Measurements from ENCODE around the gene EXO1.

EXO1 gene

DNA sequence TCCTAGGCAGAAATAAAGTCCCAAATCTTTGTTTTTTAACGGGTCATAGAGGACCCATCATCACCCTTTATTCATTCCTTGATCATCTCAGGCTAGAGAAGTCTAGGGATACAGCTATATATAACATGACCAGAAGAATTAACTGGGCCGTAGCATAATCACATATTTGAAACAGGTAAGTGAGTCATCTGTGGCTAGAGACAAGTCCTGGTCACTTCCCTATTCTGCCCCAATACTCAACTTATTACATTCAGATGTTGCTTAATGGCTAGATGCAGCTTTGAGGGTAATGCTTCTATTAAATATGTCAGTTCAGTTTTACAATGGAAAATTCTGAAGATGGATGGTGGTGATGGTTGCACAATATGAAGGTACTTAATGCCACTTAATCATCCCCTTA is 47.0 kb downstream of the EXO1 start:
- no peak for DNase-seq

DNA sequence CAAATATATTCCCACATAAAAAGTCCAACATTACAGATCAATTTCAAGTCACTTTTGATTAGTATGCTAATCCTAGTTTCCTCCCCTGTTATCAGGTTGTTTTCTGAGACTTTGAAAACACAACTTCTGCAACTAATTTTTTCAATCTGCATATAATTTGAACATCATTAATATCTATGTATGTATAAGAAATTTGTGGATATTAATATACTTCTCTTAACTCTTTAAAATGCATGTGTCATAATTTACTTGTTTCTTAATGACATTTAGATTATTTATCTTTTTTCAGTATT is 48.6 kb downstream of the EXO1 start:
- no peak for DNase-seq

DNA sequence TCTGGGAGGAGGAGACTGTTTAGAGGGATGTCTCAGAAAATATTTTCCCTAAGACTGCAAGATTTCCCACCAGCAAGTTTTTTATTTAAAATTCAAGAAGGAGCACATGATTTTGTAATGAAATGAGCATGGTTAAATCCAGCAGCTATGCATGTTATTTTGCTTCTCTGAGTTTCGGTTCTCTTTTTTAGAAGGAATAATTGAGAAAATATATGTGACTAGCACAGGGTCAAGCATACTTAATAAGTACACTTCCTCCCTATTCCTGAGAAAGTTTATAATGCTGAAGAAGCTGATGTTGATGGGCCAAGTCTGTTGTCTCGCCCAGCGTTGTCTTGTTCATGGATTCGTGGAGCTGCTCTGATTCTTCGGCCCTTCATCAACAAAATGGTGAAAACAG is 51.2 kb downstream of the EXO1 start:
- DNase-seq = no peak

DNA sequence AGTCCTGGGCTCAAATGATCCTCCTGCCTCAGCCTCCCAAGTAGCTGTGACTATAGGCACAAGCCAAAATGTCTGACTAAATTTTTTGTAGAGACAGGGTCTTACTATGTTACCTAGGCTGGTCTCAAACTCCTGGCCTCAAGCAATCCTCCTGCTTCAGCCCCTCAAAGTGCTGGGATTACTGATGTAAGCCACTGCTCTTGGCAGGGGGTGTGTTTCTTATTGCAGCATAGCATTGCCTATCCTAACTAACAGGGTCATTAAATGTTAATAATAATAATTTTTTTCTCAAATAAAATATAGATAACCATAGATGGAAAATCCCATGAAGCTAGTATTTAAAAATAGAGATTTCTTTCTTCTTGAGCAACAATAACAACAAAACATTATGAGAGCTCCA is 52.4 kb downstream of the EXO1 start:
- DNase-seq = no peak

DNA sequence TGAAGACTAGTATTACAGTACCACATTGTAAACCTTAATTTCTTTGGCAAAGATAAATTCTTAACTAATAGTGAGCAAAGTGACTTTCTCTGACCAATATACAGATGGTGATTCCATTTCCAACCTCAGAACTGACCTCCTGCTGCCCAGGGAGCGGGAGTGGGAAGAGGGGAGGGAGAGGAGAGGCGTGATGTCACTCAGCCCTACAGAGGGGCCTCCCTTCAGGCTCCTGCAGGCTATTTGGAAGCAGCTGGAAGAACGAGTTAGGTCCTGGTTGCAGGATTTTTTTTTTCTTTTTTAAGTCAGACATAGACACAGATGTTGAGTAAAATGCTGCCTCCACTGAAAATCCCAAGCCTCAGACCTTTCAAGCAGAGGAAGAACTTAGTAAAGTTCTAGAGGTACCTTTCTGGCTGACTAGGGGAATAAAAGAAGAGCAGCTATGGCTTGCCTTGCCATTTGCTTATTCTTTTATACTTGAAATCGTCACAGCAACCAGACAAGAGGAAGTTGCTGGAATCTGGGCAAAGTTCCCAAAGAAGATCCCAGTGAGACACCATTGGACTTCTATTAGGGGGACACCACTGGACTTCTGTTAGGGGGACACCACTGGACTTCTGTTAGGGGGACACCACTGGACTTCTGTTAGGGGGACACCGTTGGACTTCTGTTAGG is 54.5 kb downstream of the EXO1 start:
- no peak for DNase-seq

DNA sequence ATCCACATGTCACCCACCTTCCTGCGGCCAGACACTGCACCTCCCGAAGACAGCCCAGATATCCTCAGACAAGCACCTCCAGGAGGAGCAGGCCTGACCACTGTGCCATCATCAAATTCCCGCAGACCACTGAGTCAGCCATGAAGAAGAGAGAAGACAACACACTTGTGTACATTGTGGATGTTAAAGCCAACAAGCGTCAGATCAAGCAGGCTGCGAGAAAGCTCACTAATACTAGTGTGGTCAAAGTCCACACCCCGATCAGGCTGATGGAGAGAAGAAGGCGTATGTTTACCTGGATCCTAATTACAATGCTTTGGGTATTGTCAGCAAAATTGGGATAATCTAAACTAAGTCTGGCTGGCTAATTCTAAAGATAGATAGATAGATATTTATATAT is 68.2 kb downstream of the EXO1 start:
- no peak for DNase-seq

DNA sequence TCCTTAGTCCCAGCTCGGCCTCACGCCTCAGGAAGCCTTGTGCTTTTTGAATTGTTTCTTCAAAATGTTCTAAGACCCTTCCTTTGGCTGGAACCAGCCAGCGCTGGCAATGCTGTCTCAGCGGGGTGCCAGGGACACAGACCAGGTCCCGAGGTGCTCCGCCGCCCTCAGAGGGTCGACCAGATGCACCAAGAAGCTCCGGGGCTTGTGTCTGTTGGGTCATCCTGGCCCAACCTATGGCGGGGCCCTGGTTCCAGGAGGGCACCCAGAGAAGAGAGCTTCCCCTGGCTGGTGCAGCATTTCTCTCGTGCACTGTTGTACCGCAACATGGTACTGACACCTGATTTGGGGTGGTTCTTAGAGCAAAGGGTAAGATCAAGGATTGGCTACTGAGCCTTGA is 69.5 kb downstream of the EXO1 start:
- DNase-seq = no peak

DNA sequence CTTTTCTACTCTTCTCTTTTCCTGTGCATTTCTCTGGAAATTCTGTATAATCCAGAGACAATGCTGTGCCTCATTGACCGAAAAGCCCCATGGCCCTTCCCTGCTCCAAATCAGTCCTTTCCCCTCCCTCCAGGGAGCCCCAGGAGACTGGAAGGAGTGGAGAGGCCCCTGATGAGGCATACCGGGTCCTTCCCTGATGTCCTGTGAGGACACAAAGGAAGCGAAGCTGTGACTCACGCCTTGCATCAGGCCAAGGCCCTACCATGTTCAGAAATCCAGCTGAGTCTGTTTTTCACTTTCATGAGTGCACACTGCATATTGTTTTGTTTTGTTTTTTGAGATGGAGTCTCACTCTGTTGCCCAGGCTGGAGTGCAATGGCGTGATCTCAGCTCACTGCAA is 70.9 kb downstream of the EXO1 start:
- DNase-seq = no peak

DNA sequence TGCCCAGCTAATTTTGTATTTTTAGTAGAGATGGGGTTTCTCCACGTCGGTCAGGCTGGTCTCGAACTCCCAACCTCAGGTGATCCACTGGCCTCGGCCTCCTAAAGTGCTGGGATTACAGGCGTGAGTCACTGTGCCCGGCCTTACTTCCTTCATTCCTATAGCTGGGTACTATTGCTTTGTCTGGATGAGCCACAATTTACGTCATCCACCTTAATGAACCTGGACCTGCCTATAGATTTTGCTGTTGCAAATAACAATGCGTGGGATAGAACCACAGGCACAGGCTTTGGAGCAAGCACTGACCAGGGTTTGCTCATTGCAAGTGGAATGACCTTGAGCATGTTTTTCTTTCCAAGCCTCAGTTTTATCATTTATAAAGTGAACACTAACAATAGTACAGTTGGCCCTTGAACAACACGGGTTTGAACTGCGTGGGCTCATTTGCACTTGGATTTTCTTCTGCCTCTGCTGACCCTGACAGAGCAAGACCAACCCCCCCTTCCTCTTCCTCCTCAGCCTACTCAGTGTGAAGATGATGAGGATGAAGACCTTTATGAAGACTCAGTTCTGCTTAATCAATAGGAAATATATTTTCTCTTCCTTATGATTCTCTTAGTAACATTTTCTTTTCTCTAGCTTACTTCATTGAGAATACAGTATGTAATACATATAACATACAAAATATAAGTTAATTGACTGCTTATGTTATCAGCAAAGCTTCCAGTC is 76.2 kb downstream of the EXO1 start:
- DNase-seq = no peak

DNA sequence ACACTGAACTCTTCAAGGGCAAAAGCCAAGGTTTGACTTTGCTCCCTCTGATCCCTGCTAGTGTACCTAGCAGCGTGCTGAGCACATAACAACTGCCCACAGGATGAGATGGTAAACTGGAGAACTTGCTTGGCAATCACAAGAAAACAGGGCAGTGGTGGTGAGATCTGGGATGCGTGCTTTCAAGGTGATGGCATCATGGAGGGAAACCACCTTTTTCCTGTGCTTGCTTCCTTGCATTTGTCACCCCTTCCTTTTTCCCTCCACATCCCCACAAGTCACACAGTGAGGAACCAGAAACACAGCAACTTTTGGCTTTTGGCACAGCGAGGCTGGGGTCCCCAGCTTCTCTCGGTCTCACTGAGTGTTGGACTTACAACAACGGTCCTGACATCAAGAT is 78.1 kb downstream of the EXO1 start:
- DNase-seq = no peak

DNA sequence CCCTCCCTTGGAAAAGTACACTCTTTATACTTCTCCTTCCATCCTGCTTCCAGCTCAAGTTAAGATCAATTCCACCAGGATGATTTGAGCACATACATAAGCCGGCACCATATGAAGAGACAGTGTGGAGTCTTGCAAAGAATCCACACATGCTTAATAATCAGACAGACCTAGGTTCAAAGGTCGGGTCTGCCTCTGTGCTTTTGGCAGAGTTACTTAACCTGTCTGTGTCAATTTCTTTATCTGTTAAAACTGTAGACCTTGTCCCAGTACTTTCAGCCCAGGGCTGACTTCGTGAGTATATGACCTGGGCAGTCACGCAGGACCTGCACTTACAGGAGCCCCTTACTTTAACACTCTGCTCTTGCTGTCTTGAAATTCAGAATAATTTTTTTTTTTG is 79.3 kb downstream of the EXO1 start:
- no peak for DNase-seq

DNA sequence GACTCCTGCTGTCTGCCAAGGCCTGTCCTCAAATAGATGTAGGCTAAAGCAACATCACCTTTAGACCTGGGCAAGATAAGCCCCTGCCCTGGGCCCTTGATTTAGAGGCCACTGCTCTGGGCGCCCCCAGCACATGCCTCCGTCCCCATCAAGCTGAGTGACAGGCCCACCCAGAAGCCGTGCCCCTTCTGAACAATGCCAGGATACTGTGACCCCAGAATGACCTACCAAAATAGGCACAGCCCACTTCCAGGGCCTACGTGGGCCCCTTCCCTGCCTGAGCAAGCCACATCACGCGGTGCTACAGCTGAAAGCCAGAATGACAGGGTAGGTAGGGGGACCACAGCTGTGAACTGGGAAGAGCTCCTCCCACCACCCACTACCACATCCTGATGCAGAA is 84.8 kb downstream of the EXO1 start:
- DNase-seq = no peak

DNA sequence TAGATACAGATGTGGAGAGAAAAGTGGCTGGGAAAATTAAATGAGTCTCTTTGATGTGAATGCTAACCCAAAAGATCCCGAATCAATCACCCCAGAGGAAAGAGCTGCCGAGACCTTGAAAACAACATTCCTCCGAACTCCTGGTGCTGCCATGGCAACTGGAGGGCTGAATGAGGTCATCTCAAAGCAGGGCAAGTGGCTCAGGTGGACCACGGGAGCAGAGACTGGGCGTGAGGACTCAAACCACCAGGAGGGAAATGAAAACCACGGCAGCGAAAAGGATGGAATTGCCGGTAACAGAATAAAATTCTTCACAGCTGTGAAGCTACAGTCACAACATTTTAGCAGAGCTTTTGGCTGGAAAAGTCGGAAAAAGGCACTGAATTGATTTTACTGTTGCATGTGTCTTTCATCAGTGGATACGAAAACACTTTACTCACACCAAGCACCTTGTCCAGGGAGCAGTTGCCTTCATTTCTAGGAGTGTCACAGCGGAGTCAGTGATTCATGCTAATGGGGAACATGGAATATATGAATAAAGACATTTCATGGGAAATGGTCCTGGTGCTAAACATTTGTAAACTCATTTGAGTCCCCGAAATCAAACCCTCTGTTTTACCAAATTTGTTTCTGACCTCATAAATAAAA is 86.3 kb downstream of the EXO1 start:
- DNase-seq = no peak

DNA sequence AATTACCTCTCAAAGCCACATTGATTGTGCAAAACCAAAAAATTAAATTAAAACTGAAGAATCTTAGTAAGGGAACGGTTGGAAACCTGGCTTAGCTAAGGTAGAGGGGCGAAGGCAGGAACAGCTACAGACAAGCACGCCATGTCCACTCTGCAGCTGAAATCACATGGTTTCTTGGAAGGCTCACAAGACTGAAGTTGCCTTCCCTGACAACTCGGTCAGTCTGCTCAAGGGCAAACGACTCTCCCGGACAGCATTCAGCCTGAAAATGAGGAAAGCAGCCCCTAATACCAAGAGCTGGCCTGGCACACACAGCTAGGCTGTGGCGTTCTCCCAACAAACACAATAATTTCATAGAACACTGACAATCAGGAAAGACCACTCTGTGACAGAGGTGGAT is 86.9 kb downstream of the EXO1 start:
- DNase-seq = no peak
